ENCODE results near the gene NUP37. TPM values are rescaled to one million over a fixed set of nuclear protein-coding genes. Genes with fewer than 3 reads are reported as not detected.
A peak's percentile ranks its signal among the peaks of the same experiment; 100 is the strongest.

The NUP37 gene
- total and polyA plus RNA-seq, 9 of the 15 experiments (the other 6 are each of a cell fraction or from before 2014, with no cell fraction given): 72.2 to 429 (median 170) TPM

DNA sequence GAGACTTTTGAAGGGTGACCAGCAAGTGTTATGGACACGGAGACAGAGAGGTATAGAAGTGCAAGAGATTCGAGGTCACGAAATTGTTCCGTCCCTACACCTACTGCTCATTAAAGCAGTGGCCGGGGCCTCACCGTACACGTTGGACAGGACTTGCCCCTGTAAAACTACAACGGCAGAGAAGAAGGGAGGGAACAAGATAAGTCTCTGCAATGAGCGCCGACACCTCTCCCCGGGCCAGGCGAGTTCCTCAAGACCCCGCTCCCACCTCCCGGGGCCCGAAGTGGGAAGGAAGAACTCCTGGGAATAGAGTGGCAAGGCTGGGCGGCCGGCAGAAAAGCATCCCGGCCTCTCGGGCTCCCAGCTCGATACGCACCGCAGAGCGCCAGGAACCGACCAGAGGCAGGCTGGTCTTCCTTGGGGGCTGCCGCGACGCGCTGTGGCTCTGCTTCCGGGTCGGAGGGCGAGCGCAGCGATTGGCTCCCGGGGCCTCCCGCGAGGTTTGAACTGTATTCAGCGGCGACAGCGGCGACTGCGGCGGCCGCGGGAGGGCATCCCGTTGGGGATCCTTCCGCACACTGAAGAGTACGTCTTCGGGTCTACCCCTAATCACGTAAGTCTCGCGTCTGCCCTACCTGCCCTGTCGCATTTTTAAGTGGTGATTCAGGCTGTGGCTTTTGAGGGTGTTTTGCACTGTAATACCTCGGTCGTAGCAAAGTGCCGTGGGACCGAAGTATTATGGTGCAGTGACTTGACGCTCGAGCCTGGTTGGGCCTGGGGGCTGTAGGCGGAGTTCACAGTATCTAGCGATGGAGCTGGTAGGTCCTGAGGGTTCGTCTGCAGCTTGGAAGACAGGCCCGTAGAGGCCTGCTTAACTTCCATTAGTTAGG is at the start of gene NUP37, which contains the start of gene PARPBP (continued):
- TF ChIP-seq HDAC1 (IDR thresholded peaks at IDR 0.05) (peak in 1 of 2 experiments; percentile 94; a peak in 2 of 4 replicates), ZNF507 (tag; conservative IDR thresholded peaks at IDR 0.05) (no peak), ZSCAN29 (IDR thresholded peaks at IDR 0.05) (no peak; the same call in 1 of the 2 replicates), ERF (CRISPR knock-in tag; IDR thresholded peaks at IDR 0.05) (no peak), NCOR1 (IDR thresholded peaks at IDR 0.05) (0 out of 2 replicates have a peak, but pooled peaks have one; percentile 2), SLC30A9 (CRISPR knock-in tag; IDR thresholded peaks at IDR 0.05) (no peak), JUND (IDR thresholded peaks at IDR 0.05; ENCODE audit: borderline replicate concordance, low read depth, low read length) (peak; percentile 56; the same call in 1 of the 2 replicates), JUND (tag; IDR thresholded peaks at IDR 0.05; ENCODE audit: borderline replicate concordance, low read depth, low read length) (peak; percentile 23; the same call in 1 of the 3 replicates), KAT2B (IDR thresholded peaks at IDR 0.05; ENCODE audit: low read depth, low read length) (no peak), ARHGAP35 (IDR thresholded peaks at IDR 0.05; ENCODE audit: partially characterized antibody) (peak; percentile 81), ZC3H11A (IDR thresholded peaks at IDR 0.05; ENCODE audit: low read depth, low read length) (no peak), MTA3 (IDR thresholded peaks at IDR 0.05; ENCODE audit: borderline replicate concordance) (no peak), ZNF197 (CRISPR knock-in tag; IDR thresholded peaks at IDR 0.05; ENCODE audit: low read depth) (no peak), RBFOX2 (IDR thresholded peaks at IDR 0.05; ENCODE audit: low read depth, low read length) (peak; percentile 99), ZNF121 (CRISPR knock-in tag; conservative IDR thresholded peaks at IDR 0.05) (no peak), HCFC1 (IDR thresholded peaks at IDR 0.05; ENCODE audit: low read depth, low read length) (peak; percentile 76), SRSF7 (optimal IDR thresholded peaks at IDR 0.05; ENCODE audit: low read depth, low read length) (no peak), TBP (optimal IDR thresholded peaks at IDR 0.05; ENCODE audit: low read depth, low read length) (peak; percentile 80), ZNF12 (CRISPR knock-in tag; IDR thresholded peaks at IDR 0.05) (0 out of 2 replicates have a peak, but pooled peaks have one; percentile 27), NFE2 (IDR thresholded peaks at IDR 0.05; ENCODE audit: low read depth) (peak; percentile 57; the same call in 1 of the 2 replicates), CBFB (CRISPR knock-in tag; IDR thresholded peaks at IDR 0.05) (no peak), SUPT5H (IDR thresholded peaks at IDR 0.05) (peak; percentile 93), ETS1 (conservative IDR thresholded peaks at IDR 0.05; ENCODE audit: control insufficient read depth, low read depth, low read length) (peak; percentile 75; the same call in 1 of the 2 replicates), PHB (CRISPR knock-in tag; IDR thresholded peaks at IDR 0.05) (no peak), TFE3 (CRISPR knock-in tag; IDR thresholded peaks at IDR 0.05) (no peak)
- TF ChIP-seq, protein P1, sequence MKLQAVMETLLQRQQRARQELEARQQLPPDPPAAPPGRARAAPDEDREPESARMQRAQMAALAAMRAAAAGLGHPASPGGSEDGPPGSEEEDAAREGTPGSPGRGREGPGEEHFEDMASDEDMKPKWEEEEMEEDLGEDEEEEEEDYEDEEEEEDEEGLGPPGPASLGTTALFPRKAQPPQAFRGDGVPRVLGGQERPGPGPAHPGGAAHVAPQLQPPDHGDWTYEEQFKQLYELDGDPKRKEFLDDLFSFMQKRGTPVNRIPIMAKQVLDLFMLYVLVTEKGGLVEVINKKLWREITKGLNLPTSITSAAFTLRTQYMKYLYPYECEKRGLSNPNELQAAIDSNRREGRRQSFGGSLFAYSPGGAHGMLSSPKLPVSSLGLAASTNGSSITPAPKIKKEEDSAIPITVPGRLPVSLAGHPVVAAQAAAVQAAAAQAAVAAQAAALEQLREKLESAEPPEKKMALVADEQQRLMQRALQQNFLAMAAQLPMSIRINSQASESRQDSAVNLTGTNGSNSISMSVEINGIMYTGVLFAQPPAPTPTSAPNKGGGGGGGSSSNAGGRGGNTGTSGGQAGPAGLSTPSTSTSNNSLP (IDR thresholded peaks at IDR 0.05; ENCODE audit: borderline replicate concordance, low read depth, low read length): no peak
